ENCODE results near the gene CDK19. TPM values are rescaled to one million over a fixed set of nuclear protein-coding genes. Genes with fewer than 3 reads are reported as not detected.
A peak's percentile ranks its signal among the peaks of the same experiment; 100 is the strongest.
"Not testable (repeated sequence)": the region's sequence is repeated elsewhere in the genome, so short reads cannot be mapped to it uniquely, and the experiment has no call there.

The CDK19 gene
- total RNA-seq = 10.8 and 11.0 TPM in 2 replicates
- polyA plus RNA-seq (2012) = 6.7 TPM

- peak; percentile 99 for DNase-seq (ENCODE audit: low read depth)
These were observed at the start of gene CDK19 for GRCh38 chr6:110815411-110816409. CDK19 (minus strand) TSS chr6:110815469; CDS start chr6:110815136, 333 bp downstream.

GRCh38 chr6:110864824-110865223, 49.6 kb upstream of the CDK19 start:
- peak; percentile 37 for DNase-seq (ENCODE audit: low read depth)

DNA sequence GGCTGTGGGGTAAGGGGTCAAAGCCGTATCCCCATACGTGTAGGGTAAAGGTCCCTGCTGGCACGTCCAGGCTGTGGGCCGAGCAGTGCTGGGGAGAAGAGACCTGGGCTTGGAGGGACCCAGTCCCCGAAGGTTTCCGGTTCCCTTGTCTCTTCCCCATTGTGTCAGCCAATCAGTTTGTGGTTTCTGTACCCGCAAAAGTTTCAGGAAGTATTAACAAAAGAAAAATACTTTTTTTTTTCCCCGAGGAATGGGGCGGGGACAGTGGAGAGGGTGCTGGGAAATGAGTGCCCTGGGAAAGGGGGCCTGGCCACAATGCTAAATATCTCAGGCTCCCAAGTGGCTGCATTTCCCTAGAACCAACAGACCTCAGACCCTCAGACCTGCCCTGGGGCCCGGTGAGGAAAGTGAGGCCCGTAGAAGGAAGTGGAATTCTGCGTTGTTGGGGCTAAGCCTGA, 44.1 kb upstream of the CDK19 start:
- no peak for DNase-seq (ENCODE audit: low read depth)

DNA sequence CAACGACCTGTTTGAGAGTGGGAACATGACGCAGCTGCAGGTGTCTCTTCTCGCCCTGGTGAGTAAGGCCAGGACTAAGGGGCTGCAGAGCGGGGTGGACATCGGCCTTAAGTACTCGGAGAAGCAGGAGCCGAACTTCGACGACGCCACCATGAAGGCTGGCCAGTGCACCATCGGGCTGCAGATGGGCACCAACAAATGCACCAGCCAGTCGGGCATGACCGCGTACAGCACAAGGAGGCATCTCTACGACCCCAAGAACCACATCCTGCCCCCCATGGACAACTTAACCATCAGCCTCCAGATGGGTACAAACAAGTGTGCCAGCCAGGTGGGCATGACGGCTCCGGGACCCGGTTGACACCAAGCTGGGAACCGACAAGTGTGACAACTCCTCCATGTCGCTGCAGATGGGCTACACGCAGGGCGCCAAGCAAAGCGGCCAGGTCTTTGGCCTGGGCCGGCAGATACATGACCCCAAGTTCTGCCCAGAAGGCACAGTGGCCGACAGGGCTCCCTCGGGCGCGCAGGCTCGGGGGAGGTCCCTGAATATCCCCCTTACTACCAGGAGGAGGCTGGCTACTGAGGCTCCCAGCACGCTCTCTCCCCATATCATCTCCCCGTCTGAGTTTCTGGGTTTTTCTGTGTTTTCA, 43.4 kb upstream of the CDK19 start:
- no peak for DNase-seq (ENCODE audit: low read depth)

DNA sequence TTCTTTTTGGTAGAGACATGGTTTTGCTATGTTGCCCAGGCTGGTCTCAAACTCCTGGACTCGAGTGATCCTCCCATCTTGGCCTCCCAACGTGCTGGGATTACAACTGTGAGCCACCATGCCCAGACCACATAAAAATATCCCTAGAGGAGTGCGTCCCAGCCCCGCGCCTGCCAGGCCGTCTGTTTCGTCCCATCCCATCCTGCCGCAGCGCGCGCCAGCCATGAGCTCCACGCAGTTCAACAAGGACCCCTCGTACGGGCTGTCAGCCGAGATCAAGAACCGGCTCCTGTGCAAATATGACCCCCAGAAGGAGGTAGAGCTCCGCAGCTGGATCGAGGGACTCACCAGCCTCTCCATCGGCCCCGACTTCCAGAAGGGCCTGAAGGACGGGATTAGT, 42.7 kb upstream of the CDK19 start:
- no peak for DNase-seq (ENCODE audit: low read depth)

DNA sequence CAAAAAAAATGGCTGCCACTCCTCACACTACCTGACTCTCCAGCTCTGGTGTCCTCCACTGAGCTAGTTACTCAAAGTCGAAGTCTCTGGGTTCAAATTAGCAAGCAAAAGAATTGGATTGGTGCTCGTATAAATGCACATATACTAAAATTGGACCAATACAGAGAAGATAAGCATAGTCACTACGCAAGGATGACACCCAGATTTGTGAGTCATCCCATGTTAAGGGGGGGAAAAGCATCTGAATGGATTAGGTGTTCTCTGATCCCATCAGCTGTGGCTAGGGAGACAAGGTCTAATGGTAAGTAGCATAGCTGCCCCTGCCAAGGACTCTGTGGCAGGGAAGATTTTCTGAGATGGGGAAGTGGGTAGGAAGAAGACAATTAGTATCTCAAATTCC, 41.0 kb upstream of the CDK19 start:
- no peak for DNase-seq (ENCODE audit: low read depth)

GRCh38 chr6:110853754-110854477, 38.6 kb upstream of the CDK19 start:
- DNase-seq (ENCODE audit: low read depth) = no peak

DNA sequence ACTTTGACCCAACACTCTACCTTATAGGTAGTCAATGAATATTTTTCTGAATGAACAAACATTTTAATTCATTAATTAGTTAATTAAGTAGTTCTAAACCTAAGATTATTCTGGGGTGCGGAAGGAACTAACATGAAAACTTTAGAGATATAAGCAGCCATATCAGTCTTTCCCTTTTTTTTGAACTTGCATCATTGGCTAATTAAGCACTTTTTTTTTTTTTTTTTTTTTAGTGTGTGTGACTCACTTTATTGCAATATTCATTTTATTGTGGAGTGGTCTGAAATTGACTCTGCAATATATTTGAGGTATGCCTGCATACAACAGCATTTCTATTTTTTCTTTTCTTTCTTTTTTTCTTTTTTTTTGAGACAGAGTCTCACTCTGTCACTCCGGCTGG, 37.5 kb upstream of the CDK19 start:
- no peak for DNase-seq (ENCODE audit: low read depth)

- no peak for DNase-seq (ENCODE audit: low read depth)
These were observed 34.5 kb upstream of the CDK19 start for GRCh38 chr6:110849781-110850180.

GRCh38 chr6:110841266-110841665, 26.0 kb upstream of the CDK19 start:
- DNase-seq (ENCODE audit: low read depth) = no peak

- DNase-seq (ENCODE audit: low read depth) = not testable (repeated sequence)
These were observed 20.5 kb upstream of the CDK19 start for GRCh38 chr6:110835751-110836150.

DNA sequence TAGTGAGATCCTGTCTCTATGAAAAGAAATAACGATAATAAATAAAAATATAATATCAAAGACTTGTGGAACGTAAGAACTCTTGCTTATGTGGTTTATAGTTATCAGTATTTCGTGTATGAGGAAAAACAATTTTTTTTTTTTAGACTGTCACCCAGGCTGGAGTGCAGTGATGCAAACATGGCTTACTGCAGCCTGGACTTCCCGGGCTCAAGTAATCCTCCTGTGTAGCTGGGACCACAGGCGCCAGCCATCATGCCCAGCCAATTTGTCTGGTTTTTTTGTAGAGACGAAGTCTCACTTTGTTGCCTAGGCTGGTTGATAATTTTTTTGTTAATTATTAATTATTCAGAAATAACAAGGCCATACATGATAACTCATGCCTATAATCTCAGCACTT, 18.6 kb upstream of the CDK19 start:
- DNase-seq (ENCODE audit: low read depth) = no peak

- DNase-seq (ENCODE audit: low read depth) = no peak
These were observed 16.1 kb upstream of the CDK19 start for GRCh38 chr6:110831405-110831804.

- no peak for DNase-seq (ENCODE audit: low read depth)
These were observed 13.1 kb upstream of the CDK19 start for GRCh38 chr6:110828396-110828795.

DNA sequence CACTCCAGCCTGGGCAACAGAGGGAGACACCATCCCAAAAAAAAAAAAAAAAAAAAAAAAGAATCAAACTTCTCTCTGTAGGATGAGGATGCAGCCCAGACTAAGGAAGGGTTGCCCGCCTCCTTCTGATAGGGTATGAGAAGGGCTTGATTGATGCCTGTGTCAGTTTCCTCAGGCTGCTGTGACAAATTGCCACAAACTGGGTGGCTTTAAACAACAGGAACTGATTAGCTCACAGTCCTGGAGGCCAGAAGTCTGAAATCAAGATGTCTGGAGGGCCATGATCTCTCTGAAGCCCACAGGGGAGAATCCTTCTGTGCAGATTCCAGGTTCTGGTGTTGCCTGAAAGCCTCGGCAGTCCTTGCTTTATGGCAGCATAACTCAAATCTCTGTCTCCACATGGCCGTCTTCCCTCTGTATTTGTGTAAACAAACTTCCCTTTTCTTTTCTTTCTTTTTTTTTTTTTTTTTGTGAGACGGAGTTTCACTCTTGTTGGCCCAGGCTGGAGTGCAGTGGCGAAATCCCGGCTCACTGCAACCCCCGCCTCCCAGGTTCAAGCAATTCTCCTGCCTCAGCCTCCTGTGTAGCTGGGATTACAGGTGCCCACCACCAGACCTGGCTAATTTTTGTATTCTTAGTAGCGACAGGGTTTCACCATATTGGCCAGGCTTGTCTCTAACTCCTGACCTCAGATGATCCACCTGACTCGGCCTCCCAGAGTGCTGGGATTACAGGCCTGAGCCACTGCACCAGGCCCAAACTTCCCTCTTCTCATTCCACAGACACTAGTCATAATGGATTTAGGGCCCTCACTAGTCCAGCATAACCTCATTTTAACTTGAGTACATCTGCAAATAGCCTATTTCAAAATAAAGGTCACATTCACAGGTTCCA, 11.2 kb upstream of the CDK19 start:
- DNase-seq (ENCODE audit: low read depth) = no peak

DNA sequence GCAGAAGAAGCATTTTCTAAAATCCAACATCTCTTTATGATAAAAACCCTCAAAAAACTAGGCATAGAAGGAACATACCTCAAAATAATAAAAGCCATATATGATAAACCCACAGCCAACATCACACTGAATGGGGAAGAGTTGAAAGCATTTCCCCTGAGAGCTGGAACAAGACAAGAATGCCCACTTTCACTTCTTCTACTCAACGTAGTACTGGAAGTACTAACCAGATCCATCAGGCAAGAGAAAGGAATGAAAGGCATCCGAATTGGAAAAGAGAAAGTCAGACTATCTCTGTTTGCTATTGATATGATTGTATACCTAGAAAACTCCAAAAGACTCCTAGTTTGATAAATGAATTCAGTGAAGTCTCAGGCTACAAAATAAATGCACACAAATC, 7.9 kb upstream of the CDK19 start:
- no peak for DNase-seq (ENCODE audit: low read depth)

- DNase-seq (ENCODE audit: low read depth) = peak; percentile 14
These were observed 7.0 kb upstream of the CDK19 start for GRCh38 chr6:110822249-110822648.

GRCh38 chr6:110816677-110817076, 1.4 kb upstream of the CDK19 start:
- DNase-seq (ENCODE audit: low read depth) = no peak

DNA sequence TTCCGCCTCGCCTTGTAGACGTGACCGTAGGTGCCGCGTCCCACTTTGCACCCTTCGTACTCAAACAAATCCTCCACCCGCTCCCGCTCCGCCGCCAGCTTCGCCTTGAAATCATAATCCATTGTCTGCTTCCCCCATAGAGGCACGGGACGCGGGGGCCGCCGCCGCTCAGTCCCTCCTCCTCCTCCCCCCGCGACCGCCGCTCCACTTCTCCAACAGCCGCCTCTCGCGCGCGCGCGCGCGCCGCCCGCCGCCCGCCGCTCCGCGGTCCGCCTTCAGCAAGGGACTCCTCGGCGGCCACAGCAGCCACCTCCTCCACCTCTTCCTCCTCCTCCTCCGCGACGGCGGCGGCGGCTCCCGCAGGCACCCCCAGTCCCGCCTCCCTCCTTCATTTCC, 256 bp downstream of the CDK19 start:
- DNase-seq (ENCODE audit: low read depth) = no peak

All from myocyte (in vitro differentiated cells).